Measurements from ENCODE around the gene SHC1.

The SHC1 gene

DNA sequence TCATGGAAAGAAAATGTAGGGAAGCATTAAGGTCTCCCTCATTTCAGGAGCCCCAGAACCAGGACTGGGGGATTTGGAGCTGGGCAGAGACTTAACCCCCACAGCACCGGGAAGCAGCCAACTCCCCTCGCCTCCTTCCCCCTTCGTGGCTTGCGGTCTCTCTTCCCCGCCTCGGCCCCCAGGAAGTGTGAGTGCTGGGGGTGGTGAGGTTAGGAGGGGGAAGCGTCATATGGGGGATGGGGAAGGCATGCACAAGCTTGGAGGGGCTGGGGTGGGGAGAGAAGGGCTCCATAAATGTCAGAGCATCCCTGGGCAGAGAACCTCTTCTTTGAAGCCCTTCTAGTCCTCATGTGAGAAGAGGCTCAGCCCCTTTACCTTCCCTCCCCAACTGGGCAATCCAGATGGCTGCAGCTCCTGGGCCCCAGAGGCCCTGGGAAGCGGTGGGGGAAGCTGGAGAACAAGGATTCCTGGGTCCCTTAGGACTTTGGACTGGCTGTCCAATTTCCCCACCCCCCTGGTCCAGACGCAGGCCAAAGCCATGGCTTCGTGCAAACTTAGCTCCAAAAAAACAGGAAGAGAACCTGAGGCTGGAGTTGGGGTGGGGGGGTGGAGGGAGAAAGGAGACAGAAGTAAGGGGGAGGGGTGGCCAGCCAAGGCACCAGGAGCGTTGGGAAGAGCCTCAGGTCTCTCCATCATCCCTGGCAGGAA lies 39.8 kb upstream of the SHC1 start:
- no peak for TF ChIP-seq FOXP2 (optimal IDR thresholded peaks at IDR 0.05; ENCODE audit: borderline replicate concordance, extremely low read depth, extremely low read length, insufficient read depth)
- TF ChIP-seq TAF1 (IDR thresholded peaks at IDR 0.05; ENCODE audit: borderline replicate concordance, insufficient read depth, low read length) = no peak

DNA sequence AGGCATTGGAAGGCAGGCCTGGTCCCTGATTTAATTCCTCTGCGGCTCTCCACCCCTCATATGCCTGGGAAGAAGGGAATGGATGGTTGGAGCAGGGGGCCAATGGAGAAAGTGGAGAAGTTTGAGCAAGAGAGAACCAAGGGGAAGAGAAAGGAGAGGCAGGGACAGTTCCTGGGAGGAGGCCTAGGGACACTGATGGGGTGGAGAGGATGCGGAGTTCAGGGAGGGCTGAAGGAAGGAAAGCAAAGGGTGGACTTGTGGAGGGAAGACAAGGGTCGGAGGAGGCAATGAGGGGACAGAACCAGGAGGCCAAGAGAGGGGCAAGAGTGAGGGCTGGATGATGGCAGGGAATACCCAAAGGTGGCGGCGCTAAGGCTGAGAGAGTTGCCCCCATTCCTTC lies 39.2 kb upstream of the SHC1 start:
- TF ChIP-seq FOXP2 (optimal IDR thresholded peaks at IDR 0.05; ENCODE audit: borderline replicate concordance, extremely low read depth, extremely low read length, insufficient read depth) (no peak), POLR2AphosphoS5 (IDR thresholded peaks at IDR 0.05; ENCODE audit: low read depth, low read length) (no peak), SIN3A (IDR thresholded peaks at IDR 0.05; ENCODE audit: borderline replicate concordance, insufficient read depth, low read length) (no peak), TAF1 (IDR thresholded peaks at IDR 0.05; ENCODE audit: borderline replicate concordance, insufficient read depth, low read length) (no peak)
- TF ChIP-seq, protein P1, sequence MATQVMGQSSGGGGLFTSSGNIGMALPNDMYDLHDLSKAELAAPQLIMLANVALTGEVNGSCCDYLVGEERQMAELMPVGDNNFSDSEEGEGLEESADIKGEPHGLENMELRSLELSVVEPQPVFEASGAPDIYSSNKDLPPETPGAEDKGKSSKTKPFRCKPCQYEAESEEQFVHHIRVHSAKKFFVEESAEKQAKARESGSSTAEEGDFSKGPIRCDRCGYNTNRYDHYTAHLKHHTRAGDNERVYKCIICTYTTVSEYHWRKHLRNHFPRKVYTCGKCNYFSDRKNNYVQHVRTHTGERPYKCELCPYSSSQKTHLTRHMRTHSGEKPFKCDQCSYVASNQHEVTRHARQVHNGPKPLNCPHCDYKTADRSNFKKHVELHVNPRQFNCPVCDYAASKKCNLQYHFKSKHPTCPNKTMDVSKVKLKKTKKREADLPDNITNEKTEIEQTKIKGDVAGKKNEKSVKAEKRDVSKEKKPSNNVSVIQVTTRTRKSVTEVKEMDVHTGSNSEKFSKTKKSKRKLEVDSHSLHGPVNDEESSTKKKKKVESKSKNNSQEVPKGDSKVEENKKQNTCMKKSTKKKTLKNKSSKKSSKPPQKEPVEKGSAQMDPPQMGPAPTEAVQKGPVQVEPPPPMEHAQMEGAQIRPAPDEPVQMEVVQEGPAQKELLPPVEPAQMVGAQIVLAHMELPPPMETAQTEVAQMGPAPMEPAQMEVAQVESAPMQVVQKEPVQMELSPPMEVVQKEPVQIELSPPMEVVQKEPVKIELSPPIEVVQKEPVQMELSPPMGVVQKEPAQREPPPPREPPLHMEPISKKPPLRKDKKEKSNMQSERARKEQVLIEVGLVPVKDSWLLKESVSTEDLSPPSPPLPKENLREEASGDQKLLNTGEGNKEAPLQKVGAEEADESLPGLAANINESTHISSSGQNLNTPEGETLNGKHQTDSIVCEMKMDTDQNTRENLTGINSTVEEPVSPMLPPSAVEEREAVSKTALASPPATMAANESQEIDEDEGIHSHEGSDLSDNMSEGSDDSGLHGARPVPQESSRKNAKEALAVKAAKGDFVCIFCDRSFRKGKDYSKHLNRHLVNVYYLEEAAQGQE (IDR thresholded peaks at IDR 0.05; ENCODE audit: insufficient read depth in 1 of 2, low read depth in 2 of 2, low read length in 2 of 2) = no peak

DNA sequence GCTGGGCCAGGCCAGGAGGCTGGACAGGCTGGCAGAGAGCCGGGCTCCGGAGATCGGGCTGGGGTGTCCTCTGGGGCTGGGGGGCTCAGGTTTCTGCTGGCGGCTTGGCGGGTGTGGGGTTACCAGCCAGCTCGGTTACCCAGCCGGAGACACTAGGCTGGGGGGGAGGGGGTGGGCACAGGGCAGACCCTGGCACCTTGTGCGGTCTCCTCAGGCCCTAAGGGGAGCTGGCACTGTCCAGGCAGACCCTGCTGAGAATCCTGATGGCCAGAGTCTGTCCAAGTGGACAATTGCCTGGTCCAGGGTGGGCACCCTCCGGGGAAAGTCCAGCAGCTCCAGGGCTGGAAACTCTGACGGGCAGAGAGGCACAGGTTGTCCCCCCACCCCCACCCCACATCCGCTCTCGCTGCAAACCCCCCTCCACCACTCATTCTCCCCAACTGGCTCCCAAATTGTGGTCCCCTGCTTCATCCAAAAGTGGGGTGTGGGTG lies 38.7 kb upstream of the SHC1 start:
- TF ChIP-seq POLR2AphosphoS5 (IDR thresholded peaks at IDR 0.05; ENCODE audit: low read depth, low read length) = no peak
- TF ChIP-seq, protein P1 (IDR thresholded peaks at IDR 0.05; ENCODE audit: insufficient read depth in 1 of 2, low read depth in 2 of 2, low read length in 2 of 2) = no peak
- no peak for TF ChIP-seq TAF1 (IDR thresholded peaks at IDR 0.05; ENCODE audit: borderline replicate concordance, insufficient read depth, low read length)
- no peak for TF ChIP-seq SIN3A (IDR thresholded peaks at IDR 0.05; ENCODE audit: borderline replicate concordance, insufficient read depth, low read length)
- no peak for TF ChIP-seq FOXP2 (optimal IDR thresholded peaks at IDR 0.05; ENCODE audit: borderline replicate concordance, extremely low read depth, extremely low read length, insufficient read depth)

DNA sequence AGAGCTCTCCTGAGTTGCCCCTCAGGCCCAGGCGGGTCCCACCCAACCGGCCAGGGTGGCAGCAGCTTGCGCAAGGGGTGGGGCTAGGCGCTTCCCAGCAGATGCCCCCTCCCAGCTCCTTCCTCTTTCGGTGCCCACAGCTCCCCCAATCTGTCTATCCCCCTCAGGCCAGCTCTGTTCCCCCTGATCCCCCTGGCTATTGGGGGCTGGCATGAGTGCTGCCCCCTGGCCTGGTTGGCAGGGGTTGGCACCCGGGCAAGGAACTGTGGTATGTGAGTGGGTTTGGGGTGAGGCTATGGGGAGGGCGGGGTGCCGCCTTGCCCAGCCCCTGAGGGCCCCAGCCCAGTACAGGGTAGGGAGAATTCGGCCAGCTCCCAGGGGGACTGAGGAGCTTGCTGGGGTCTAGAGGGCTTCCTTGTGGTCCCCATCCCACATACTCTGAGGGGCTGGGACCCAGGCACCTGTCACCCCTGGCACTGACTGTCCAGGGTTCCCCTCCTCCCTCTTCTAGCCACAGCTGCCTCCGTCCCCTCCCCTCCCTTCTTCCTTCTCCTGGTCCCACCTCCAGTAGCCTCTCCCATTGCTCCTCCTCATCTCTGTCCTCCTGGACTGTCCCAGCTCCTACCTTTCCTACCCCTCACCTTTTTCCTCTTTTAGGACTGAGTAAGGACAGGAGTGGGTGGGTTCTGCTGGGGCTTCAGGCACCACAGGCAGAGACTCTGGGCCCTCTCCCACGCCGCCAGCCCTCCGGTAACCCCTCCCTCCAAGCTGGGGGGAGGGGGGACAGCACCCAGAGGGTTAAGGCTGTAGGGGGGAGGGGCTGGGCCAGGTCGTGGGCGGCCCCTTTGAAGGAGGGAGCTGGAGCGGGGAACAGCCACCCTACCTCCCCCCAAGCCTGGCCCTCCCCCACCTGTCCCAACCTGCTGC lies 37.7 kb upstream of the SHC1 start:
- TF ChIP-seq FOXP2 (optimal IDR thresholded peaks at IDR 0.05; ENCODE audit: borderline replicate concordance, extremely low read depth, extremely low read length, insufficient read depth) (no peak), TAF1 (IDR thresholded peaks at IDR 0.05; ENCODE audit: borderline replicate concordance, insufficient read depth, low read length) (no peak)

DNA sequence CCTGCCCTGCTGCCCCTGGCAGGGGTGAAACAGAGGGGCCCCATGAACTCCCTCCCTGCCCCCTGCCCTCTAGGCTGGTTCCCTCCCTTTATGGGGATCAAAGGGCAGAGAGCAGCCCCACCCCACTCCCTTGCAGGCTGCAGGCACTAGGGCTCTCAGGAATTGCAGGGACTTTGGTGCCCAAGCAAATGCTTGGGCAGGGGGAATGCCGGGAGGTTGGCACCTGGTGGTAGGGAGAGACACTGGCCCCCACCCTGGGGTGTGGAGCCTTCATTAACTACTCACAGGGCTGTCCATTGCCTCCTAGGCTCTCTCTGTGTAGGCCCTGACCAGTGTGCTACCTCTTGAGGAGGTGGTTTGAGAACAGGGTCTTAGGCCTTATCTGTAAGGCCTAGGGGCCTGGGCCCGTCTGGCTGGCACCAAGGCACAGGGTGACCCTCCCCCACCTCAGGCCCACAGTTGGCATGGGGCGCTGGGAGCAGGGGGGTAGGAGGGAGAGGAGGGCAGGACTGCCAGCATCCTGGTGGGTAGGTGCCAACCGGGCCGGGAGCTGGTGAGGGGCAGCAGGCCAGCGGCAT lies 36.8 kb upstream of the SHC1 start:
- TF ChIP-seq SIN3A (IDR thresholded peaks at IDR 0.05; ENCODE audit: borderline replicate concordance, insufficient read depth, low read length) (no peak), FOXP2 (optimal IDR thresholded peaks at IDR 0.05; ENCODE audit: borderline replicate concordance, extremely low read depth, extremely low read length, insufficient read depth) (no peak), POLR2AphosphoS5 (IDR thresholded peaks at IDR 0.05; ENCODE audit: low read depth, low read length) (no peak), TAF1 (IDR thresholded peaks at IDR 0.05; ENCODE audit: borderline replicate concordance, insufficient read depth, low read length) (no peak)
- TF ChIP-seq, protein P1 (IDR thresholded peaks at IDR 0.05; ENCODE audit: insufficient read depth in 1 of 2, low read depth in 2 of 2, low read length in 2 of 2) = no peak
